Measurements from ENCODE around the gene VN1R2.
"Not testable (repeated sequence)": the region's sequence is repeated elsewhere in the genome, so short reads cannot be mapped to it uniquely, and the experiment has no call there.

VN1R2 gene, protein sequence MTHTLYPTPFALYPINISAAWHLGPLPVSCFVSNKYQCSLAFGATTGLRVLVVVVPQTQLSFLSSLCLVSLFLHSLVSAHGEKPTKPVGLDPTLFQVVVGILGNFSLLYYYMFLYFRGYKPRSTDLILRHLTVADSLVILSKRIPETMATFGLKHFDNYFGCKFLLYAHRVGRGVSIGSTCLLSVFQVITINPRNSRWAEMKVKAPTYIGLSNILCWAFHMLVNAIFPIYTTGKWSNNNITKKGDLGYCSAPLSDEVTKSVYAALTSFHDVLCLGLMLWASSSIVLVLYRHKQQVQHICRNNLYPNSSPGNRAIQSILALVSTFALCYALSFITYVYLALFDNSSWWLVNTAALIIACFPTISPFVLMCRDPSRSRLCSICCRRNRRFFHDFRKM

DNA sequence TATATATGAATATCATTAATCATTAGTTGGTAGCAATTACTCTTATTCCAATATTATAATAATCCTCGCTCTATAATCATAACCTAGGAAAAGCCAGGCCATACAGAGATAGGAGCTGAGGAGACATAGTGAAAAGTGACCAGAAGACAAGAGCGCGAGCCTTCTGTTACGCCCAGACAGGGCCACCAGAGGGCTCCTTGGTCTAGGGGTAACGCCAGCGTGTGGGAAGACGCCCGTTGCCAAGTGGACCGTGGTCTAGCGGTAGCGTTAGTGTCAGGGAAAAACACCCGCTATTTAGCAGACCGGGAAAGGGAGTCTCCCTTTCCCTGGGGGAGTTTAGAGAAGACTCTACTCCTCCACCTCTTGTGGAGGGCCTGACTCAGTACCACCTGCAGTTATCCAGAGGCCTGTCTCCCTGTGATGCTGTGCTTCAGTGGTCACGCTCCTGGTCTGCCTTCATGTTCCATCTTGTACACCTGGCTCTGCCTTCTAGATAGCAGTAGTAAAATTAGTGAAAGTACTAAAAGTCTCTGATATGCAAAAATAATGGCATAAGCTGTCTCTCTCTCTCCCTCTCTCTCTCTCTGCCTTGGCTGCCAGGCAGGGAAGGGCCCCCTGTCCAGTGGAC is at the start of gene VN1R2:
TSS of gene VN1R2 (plus strand) at position 578 of the 628 bp plus-strand sequence. CDS start 84 bp downstream, outside the sequence.
- DNase-seq: not testable (repeated sequence)

DNA sequence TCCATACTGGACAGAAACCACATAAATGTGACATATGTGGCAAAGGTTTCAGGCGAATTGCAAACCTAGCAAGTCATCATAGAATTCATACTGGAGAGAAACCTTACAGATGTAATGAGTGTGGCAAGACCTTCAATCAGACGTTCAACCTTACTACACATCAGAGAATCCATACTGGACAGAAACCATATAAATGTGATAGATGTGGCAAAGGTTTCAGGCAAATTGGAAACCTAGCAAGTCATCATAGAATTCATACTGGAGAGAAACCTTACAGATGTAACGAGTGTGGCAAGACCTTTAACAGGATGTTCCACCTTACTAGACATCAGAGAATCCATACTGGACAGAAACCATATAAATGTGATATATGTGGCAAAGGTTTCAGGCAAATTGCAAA is 46.5 kb upstream of the VN1R2 start:
- DNase-seq: not testable (repeated sequence)

DNA sequence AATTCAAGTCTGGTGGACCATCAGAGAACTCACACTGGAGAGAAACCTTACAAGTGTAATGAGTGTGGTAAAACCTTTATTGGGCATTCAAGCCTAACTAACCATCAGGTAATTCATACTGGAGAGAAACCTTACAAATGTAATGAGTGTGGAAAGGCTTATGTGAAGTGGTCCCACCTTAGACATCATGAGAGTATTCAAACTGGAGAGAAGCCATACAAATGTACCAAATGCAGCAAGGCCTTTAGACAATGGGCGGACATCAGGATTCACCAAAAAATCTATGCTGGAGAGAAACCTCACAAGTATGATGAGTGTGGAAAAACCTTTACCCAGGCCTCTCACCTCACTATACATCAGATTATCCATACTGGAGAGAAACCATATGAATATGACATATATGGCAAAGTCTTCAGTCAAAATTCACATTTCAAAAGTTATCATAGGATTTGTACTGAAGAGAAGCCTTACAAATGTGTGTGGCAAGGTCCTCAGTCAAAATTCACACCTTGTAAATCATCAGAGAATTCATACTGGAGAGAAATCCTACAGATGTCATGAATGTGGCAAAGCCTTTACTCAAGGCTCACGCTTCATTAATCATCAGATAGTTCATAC is 45.3 kb upstream of the VN1R2 start:
- DNase-seq: no peak

DNA sequence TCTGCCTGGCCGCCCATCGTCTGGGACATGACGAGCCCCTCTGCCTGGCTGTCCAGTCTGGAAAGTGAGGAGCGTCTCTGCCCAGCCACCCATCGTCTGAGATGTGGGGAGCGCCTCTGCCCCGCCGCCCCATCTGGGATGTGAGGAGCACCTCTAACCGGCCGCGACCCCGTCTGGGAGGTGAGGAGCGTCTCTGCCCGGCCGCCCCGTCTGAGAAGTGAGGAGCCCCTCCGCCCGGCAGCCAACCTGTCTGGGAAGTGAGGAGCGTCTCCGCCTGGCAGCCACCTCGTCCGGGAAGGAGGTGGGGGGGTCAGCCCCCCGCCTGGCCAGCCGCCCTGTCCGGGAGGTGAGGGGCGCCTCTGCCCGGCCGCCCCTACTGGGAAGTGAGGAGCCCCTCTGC is 35.4 kb upstream of the VN1R2 start:
- DNase-seq: not testable (repeated sequence)

DNA sequence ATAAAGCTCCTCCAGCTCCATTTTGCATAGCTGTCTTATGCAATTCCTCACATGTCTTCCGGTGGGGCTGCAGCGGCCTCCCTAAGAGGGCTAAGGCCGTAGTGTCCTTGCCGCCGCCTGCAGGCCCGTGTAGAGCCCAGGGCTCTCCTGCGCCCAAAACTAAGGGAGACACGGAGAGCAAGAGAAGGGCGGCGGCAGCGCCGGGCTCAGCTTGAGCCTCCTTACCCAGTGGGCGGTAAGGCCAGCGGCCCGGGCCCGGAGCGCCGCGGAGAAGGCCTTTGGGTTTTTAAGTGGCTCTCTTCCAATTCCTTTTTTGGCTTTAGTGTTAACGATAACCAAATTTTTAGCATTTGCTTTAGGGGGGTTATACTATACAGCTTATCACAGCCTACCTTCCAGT is 33.5 kb upstream of the VN1R2 start:
- no peak for DNase-seq

DNA sequence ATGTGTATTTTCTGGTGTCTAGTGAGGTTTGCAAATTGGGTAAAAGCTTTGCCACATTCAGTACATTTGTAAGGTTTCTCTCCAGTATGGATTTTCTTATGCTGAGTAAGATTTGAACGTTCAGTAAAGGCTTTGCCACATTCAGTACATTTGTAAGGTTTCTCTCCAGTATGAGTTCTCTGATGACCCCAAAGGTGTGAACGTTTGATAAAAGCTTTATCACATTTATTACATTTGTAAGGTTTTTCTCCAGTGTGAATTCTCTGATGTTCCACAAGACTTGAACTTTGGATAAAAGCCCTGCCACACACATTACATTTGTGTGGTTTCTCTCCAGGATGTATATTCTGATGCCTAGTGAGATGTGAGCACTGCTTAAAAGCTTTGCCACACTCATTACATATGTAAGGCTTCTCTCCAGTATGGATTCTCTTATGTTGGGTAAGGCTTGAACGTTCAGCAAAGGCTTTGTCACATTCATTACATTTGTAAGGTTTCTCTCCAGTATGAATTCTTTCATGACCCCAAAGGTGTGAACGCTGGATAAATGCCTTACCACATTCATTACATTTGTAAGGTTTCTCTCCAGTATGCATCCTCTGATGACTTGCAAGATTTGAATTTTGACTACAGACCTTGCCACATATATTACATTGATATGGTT is 20.8 kb upstream of the VN1R2 start:
- no peak for DNase-seq

DNA sequence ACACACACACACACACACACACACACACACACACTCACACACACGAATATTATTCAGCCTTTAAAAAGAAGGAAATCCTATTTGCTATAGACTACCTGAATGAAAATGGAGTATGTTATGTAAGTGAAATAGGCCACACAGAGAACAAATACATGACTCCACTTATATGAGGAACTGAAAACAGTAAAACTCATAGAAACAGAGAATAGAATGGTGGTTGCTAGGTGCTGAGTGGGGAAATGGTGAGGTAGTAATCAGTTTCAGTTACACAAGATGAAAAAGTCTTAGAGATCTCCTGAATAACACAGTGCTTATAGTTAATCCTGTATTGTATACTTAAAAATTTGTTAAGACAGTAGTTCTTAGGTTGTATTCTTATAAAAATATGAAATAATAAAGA is 11.6 kb upstream of the VN1R2 start:
- no peak for DNase-seq

DNA sequence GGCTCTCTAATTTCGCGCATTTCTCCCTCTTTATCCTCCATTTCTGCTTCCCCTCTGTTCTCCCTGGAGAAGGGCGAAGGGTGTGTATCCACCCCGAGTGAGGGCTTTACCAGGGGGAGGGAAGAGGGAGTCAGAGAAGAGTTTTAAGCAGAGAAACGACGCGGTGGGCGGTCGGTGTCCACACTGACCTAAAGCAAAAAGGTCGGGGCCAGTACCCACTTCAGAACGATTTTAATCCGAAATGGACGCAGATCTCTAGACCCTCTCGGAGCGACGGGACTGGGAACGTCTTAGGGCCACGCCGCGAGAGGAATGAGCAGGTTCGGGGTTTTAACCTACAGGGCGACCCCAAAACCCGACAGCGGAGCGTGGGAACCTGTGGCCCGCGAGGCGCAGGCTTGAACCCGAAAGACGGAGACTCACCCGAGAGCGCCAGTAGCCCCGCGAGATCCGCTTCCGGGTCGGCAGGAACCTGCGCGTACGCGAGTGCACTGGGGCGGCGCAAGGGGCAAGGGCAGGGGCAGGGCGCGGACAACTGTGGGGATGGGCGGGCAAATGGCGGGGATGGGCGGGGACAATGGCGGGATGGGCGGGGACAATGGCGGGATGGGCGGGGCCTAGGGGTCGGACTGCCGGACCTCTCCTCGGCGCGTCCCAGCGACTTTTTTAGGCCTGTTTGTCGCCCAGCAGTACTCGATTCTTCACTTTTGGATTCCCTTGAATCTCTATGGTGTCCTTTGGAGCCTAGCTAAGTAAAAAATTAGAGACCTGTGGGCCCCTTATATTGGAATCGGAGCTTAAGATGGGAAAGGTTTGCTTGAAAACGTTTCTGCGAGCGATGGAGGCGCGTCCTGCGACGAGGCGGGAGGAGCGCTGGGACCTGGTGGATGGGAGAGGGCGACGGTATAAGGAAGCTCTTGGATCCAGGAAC is 3.4 kb upstream of the VN1R2 start, which contains the start of gene ZNF677:
TSS of gene ZNF677 (minus strand) at position 463 of the 931 bp plus-strand sequence. CDS start 3,323 bp downstream, outside the sequence.
- no peak for DNase-seq

DNA sequence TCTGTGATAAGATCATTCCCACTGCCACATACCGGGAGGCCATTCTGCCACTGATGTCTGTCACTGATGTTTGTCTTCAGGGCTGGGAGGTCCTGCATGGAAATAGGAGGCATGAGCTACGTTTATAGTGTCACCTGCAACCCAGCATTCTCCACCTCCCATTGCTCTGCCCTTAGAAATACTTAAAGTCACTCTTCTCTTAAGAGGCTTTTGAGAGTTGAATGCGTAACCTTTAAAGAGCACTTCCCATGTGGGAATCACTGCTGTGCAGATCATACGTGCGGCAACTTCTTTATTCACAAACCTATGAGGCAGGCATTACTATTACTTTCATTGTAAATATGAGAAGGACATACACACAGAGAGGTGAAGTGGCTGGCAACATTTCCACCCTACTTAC is 9.5 kb downstream of the VN1R2 start, which contains the start of gene VN1R4:
TSS of gene VN1R4 (minus strand) at position 101 of the 400 bp plus-strand sequence. CDS start at position 43, 58 bp downstream.
- not testable (repeated sequence) for DNase-seq

DNA sequence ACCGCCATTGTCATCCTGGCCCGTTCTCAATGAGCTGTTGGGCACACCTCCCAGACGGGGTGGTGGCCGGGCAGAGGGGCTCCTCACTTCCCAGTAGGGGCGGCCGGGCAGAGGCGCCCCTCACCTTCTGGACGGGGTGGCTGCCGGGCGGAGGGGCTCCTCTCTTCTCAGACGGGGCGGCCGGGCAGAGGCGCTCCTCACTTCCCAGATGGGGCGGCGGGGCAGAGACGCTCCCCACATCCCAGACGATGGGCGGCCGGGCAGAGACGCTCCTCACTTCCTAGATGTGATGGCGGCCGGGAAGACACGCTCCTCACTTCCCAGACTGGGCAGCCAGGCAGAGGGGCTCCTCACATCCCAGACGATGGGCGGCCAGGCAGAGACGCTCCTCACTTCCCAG is 11.8 kb downstream of the VN1R2 start:
- DNase-seq: not testable (repeated sequence)

DNA sequence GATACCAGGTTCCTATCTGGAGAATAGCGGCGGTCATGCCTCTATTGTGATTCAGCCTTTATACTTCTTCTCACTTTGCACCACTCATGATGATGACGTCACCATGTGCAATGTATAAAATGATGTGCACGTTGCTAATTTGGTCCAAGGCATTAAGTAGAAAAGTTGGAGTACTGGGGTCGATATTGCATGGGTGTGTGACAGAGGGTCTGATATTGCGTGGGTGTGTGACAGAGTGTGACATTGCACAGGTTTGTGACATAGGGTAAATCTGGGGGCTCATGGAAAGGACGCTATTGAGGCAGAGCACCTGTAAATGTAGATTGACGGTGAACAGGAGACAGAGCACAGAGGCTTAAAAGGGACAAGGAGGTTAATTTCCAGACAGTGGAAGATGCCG is 14.0 kb downstream of the VN1R2 start:
- DNase-seq: no peak

DNA sequence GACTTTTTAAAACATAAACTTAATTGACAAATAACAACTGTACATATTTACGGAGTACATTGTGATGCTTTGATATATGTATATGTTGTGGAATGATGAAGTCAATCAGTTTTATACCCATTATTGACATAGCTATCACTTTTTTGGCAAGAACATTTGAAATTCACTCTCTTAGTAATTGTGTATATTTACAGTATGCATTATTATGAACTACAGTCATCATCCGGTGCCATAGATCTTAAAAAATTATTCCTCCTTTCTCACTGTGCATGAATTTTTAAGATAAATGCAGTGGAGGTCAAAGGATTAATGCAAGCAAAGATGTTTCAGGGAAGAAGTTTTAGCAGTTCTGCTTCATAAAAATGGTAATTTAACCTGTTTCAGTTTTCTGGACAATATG is 17.4 kb downstream of the VN1R2 start:
- DNase-seq: no peak

DNA sequence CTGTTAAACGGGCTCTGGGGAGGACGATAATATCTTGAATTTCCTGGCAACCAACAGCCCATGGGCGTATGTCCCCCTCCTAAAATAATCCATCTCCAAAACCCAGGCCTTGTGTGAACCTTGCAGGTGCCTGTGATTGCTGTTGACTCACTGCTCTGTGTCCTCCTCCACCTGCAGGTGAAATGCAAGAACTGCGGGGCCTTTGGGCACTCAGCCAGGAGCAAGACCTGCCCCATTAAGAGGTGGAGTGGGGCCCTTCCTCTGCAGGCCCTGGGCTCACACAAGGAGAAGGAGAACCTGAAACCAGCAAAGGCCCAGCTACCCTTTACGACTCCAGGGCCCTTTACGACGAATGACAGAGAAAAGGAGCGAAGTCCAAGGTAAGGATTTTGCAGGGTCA is 23.9 kb downstream of the VN1R2 start:
- DNase-seq: not testable (repeated sequence)

DNA sequence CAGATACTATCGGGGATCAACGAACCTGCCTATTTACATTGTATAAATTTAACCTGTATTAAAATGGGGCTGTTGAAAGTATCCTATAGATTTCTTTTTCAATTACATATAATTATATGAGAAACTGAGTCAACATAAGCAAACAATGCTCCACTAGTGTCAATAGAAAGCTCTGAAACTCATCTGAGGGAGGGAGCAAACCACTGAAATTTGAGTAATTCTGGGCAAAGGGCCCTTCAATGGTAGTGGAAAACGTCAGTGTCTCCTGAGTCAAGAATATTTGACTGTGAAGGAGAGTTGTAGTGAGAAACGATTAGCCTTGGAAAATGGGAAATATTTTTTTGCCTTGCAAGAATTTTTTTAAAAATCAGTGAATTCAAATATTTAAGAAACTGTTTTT is 27.0 kb downstream of the VN1R2 start:
- DNase-seq: no peak

DNA sequence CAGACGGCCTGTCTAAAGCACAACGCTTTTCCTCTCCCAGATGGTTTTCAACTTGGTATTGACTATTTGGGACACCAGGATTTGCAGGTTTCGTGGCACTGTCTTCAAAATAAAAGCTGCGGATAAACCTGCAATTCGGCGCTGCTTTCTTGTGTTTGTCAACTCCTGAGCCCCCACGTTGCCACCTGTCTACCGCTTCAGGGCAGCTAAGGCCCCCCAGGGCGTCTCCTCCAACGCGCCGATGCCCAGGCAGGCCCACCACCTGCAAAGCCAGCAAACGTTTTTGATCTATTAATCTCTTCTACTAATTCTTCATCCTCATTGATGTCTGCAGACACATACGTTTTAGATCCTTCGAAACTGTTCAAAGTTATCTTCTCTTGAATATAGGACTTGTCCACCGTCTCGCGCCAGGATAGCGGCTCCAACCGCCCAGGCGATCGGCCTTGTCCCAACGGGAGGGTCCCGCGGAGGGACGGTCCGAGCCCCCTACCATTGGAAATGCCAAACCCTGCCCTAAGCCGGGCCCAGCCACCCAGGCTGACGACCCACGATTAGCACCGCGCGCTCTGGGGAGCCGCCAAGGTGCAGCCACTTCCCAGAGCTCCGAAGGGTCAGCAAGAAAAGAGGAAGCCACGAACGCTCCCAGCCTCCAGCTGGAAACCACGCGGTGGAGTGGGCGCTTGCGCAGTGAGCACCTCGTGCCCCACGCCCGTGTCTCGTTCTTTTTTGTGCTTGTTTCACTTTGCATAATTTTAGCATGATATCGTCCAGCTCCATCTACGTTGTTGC is 32.9 kb downstream of the VN1R2 start:
- DNase-seq: no peak

DNA sequence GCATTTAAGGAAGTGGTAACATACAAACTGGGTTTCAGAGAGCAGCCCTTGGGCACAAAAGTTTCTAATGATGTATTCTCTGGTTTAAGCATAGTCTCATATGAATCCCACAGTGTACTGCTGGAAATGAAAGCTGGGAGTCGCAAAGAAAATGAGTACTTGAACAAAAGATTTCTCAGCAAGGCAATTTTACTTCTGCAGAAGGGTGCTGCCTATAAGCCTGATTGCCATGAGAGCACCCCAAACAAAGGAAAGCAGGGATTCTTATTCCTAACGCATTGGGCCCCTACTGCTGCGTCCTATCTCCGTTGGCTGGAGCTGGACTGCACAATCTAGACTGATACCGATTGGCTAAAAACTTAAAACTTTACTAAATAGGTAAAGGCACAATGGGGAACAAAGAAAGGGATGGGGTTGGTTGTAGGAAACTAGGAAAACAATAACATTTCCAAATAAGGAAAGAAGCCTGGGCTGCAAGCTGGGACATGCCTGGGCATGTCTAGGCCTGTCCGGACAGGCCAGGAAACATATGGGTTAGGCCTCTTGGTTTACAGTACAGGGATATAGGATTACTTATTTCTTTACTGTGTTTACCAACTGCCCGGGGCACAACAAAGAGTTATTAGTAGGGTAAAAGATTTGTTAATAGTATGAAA is 36.8 kb downstream of the VN1R2 start:
- DNase-seq: no peak

DNA sequence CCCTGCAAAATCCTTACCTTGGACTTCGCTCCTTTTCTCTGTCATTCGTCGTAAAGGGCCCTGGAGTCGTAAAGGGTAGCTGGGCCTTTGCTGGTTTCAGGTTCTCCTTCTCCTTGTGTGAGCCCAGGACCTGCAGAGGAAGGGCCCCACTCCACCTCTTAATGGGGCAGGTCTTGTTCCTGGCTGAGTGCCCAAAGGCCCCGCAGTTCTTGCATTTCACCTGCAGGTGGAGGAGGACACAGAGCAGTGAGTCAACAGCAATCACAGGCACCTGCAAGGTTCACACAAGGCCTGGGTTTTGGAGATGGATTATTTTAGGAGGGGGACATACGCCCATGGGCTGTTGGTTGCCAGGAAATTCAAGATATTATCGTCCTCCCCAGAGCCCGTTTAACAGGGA is 43.2 kb downstream of the VN1R2 start:
- DNase-seq: not testable (repeated sequence)

DNA sequence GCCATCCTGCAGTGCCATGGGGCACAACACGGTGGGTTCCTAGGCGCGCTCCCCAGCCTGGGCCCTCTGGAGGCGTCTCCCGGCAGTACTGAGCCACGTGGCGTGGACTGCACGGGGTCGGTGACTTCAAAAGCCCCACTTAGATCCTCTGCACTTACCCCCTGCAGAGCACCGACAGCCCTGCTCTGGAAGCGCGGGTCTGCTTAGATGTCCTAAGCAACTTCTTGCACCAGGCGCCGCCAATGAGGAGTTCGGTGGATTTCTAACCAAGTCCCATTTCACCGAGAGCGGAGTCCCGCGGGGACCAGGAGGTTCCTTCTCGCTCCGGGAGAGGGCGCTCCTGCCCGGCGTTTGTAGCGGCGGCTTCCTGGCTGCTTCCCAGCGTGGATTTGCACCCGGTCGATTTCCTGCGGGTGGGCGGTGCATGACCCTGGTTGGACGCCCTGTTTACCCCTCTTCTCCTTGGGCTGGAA is 50.3 kb downstream of the VN1R2 start:
- no peak for DNase-seq
